Stimulated activated CD8-positive, alpha-beta memory T cell treated with anti-CD3 and anti-CD28 coated beads, Interleukin-15, amount 100 ng/mL, for 24 hours (primary cell): ENCODE data around the gene HNRNPUL1.
A peak's percentile ranks its signal among the peaks of the same experiment; 100 is the strongest.
"Not testable (repeated sequence)": the region's sequence is repeated elsewhere in the genome, so short reads cannot be mapped to it uniquely, and the experiment has no call there.

ENCODE experiments used
- DNase-seq: peaks from one replicate; pipeline ENCODE4 v3.0.0-alpha.2; 2020; ENCODE audit warnings: low read depth

HNRNPUL1 gene

GRCh38 chr19:41276231-41276630 lies 12.1 kb downstream of the HNRNPUL1 start:
- DNase-seq, result no peak

- no peak for DNase-seq
Observed at GRCh38 chr19:41278478-41278877, 14.3 kb downstream of the HNRNPUL1 start.

GRCh38 chr19:41288673-41289530 lies 24.7 kb downstream of the HNRNPUL1 start:
- DNase-seq, result no peak

DNA sequence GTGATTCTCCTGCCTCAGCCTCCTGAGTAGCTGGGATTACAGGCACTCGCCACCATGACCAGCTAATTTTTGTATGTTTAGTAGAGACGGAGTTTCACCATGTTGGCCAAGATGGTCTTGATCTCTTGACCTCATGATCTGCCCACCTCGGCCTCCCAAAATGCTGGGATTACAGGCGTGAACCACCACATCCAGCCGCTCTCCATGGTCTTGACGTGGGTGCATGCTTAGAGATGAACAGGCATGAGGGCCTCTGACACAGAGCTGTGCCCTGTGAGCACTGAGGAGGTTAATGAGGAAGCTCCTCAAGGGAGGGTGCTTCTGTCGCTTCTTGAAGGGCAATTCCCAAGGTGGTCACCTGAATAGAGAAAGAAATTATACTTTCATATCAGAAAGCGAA lies 25.6 kb downstream of the HNRNPUL1 start:
- not testable (repeated sequence) for DNase-seq

DNA sequence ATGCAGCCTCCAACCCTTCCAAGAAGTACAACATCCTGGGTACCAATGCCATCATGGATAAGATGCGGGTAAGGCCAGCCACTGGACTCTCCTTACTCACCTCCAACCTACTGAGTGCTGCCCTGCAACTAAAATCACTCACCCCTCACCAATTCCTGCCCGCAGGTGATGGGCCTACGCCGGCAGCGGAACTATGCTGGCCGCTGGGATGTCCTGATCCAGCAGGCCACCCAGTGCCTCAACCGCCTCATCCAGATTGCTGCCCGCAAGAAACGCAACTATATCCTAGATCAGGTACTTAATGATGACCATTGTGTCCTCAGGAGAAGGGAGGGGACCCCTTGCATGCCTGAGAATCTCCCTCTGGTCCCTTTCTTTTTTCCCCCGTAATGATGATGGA lies 30.2 kb downstream of the HNRNPUL1 start:
- DNase-seq, result no peak

DNA sequence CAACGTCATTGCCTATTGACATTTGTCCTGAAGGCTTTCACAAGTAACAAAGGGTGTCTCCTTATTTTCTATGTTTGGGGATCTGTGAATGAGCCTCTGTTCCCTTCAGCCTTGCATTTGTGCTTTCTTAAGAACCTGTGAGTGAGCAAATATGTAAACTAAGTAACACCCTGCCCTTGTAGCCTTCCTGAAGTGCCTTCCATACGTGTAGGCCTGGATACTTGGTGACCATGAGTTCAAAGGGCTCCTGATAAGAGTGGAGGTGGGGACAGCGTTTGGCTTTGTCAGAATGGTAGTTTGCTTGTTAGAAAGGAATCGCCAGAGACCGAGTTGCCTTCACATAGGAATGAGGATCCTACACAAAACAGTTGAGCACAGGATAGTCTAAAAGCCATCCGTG lies 31.3 kb downstream of the HNRNPUL1 start:
- DNase-seq, result no peak

GRCh38 chr19:41296433-41296871 lies 32.3 kb downstream of the HNRNPUL1 start:
- DNase-seq, result no peak

GRCh38 chr19:41297628-41298347 lies 33.6 kb downstream of the HNRNPUL1 start:
- no peak for DNase-seq

DNA sequence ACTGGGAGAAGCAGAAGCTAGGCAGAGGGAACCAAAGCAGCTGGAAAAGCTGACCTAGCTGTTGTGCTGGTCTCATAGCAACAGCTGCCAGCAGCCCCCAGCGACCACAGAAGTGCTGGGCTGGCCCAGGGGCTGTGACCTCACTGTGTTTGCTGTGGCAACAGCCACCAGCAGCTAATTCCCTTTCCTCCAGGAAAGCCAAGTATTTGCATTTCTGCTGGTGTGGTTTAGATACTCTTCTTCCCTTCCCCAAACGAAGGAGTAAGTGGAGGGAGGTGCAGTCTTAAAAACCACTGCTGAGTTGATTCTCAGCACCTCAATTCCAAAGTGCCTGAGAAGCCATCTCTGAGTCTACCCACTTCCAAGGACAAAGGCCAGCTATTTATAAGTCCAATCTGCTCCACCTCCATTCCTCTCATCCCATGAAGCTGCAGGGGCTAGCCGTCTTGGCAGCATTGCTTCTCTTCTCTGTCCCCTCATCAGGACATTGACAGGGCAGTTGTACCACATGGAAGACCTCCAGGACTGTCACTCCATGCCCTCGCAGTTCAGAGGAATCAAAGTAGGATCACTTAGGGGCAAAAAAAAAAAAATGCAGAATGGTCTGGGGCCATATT lies 34.3 kb downstream of the HNRNPUL1 start:
- DNase-seq, result no peak

DNA sequence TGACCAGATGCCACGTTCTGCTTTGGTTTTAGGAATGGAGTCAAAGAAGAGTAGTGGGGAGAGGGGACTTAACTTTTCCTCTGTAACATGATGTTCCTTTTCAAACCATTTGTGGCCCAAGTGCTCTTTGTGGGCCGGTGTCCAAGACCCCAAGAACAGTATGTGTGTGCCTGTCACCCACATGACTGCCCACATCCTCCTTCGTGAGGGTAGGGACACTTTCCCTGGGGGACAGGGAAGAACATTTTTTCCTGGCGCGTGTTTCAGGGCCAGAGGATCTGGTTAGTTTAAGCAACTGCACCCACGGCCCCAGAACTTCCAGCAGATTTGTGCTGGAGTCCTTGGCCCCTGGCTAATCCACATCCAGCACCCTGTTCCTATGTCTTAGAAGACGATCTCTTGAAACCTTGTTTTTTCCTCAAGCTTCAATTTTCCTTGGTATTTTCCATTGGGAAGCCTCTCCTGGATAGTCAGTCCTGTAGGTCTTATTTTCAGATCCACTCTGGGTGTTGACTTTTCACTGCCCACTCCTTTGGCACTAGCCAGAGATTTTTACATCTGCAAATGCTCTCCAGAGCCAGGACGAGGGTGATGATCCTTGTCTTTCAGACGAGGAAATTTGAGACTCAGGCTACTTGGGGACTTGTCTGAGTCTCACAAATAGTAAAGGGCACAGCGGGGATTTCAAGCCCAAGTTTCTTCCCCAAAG lies 35.0 kb downstream of the HNRNPUL1 start:
- DNase-seq, result no peak

DNA sequence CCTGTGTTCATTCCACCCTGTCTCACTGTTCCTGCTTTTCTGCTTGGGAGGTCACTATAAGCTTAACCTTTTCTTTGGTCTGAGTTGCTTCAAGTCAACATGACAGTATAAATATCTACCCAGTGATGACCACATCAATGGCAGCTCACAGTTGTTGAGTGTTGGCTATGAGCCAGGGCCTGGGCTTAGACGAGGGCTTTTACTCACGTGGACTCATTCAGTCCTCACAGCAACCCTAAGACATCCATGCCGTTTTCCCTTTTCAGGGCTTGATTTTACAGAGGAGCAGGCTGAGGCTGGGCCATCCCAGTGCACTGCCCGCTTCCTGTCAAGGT lies 35.5 kb downstream of the HNRNPUL1 start:
- no peak for DNase-seq

DNA sequence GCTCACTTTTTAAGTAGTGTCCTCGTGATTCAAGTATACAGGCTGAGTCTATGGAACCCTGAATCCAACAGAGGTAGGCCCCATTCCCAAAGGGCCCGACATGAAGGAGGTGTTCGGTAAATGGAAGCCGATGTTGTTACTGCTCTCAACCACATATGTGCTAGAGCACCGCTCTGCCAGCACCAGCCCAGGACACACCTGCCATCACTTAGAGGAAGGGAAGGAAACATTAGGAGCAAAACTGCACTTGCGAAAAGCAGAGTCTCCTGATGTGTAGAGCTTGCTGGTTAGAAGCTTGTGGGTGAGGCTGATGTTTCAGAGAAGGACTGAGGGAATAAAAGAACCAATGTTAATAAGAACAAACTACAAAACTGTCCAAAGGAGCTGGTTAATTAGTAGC lies 36.4 kb downstream of the HNRNPUL1 start:
- DNase-seq, result no peak

- DNase-seq, result peak; percentile 45
Observed at GRCh38 chr19:41302624-41303351, 38.6 kb downstream of the HNRNPUL1 start.

DNA sequence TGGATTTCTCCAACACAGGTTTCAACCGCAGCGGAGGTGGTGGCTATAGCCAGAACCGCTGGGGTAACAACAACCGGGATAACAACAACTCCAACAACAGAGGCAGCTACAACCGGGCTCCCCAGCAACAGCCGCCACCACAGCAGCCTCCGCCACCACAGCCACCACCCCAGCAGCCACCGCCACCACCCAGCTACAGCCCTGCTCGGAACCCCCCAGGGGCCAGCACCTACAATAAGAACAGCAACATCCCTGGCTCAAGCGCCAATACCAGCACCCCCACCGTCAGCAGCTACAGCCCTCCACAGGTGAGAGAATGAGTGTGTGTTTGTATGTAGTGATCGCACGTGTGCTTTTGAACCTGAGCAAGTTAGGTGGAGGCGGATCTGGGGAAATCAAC lies 39.8 kb downstream of the HNRNPUL1 start:
- DNase-seq, result no peak

DNA sequence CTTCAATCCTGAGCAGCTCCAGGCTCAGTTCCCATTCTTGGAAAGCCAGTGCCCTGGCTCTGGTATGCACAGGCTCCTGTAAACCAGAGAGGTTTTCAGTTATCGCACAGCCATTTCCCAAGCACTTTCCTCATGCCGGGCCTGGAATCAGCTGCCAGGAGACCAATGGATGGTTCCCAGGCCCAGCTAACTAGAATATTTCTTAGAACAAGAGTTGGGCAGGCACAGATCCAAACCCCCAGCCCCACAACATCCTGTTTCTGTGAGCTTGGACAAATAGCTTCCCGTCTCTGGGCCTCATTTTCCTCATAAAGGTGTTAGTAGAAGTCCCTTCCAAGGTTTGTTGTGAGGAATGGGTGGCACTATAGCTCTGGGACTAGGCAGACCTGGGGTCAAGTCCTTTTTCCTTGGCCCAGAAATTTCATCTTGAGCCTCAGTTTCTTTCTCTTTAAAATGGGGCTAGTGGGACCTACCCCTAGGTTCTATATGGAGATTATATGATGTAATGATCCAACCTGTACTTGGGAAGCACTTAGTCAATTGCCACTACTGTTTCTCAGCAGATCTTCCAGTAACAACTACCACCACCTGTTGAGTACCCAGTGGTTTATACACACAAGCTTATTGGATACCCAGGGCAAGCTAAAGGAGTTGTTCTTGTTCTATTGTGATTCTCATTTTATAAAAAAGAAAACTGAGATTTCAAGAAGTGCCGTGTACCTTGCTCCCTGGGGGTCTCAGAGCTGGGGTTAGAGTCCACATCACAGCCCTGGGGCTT lies 40.7 kb downstream of the HNRNPUL1 start:
- no peak for DNase-seq

DNA sequence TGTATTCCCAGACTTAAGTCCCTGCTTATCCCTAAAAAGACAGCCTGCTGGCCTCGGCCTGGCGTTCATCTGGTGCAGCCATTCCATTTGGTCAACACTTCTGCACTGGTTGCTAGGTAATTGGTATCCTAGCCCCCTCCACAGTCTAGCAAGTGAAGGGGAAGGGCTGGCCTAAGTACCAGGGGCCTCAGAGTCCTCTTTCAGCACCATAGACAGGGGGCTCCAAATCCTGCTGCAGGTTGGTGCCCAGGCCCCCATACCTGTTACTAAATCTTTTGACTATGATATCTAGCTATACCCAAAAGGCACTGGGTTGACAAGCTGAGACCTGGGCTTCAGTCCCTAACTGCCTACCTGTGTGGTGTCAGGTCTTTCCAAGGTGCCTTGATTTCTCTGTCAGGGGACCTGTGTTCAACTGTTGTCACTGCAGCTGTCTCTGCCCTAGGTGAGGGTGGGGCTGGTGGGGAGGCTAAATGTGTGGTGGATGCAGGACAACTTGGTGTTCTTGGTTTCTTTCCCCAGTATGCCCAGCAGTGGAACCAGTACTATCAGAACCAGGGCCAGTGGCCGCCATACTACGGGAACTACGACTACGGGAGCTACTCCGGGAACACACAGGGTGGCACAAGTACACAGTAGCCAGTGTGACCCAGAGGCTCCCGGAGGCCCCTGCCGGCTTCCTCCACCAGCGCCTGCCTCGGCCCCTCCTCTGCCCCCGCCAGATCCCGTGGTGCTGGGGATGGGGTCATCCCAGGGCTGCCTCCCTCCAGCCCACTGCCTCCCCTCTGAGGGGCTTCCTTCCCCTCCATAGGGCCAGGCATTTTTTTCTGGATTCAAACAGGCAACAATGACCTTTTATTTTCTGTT lies 42.0 kb downstream of the HNRNPUL1 start:
- no peak for DNase-seq

GRCh38 chr19:41307090-41307875 lies 43.1 kb downstream of the HNRNPUL1 start:
- no peak for DNase-seq

- no peak for DNase-seq
Observed at GRCh38 chr19:41307954-41308449, 43.8 kb downstream of the HNRNPUL1 start.
